A549 treated with AZD9567 at 1 μM for 4 hours (cell line): ENCODE measurements around the gene CCDC192. TPM values are rescaled to one million over a fixed set of nuclear protein-coding genes. Genes with fewer than 3 reads are reported as not detected.

Experiments
- total RNA-seq: library from RNA; stranded (reverse); fragments of 200-300 nt; extraction: Qiagen RNA extraction; gene quantifications from 5 replicates; pipeline ENCODE4 v1.2.3, GENCODE V29; 2022; ENCODE audit not compliant: insufficient read depth

Gene CCDC192
- not detected in 5 replicates for total RNA-seq

GRCh38 chr5:127702926-127703561 lies at the start of gene CCDC192:
Gene CCDC192 (plus strand): TSS chr5:127703391. CDS start chr5:127703446, 55 bp downstream.

Other genes with a start within 250 kb of the CCDC192 start
- gene PRRC1, start 185.8 kb upstream of the CCDC192 start, total RNA-seq, result 41.5 to 68.6 TPM (median 54.3 TPM) in 5 replicates
- gene CTXN3, start 54.3 kb upstream of the CCDC192 start, total RNA-seq, result not detected in 5 replicates